ENCODE data around the gene UGT2B7.

GRCh38 chr4:69115851-69116213 lies 19.6 kb downstream of the UGT2B7 start:
- TF ChIP-seq CTCF (IDR thresholded peaks at IDR 0.05) (no peak), POLR2A (IDR thresholded peaks at IDR 0.05) (no peak)

Data from ovary (tissue), 3 donors.